Hematopoietic multipotent progenitor cell treated with erythropoietin and hydrocortisone succinate and interleukin-3 and kit ligand, for 17 days (in vitro differentiated cells): ENCODE data around the gene CDH12.

Experiments
- DNase-seq: peaks from one replicate; pipeline ENCODE4 v3.0.0-alpha.2; 2015; ENCODE audit warnings: low spot score

Gene CDH12

GRCh38 chr5:22764736-22765135 is 88.4 kb downstream of the CDH12 start:
- no peak for DNase-seq

- DNase-seq = no peak
Observed at GRCh38 chr5:22757776-22758175, 95.4 kb downstream of the CDH12 start.

DNA sequence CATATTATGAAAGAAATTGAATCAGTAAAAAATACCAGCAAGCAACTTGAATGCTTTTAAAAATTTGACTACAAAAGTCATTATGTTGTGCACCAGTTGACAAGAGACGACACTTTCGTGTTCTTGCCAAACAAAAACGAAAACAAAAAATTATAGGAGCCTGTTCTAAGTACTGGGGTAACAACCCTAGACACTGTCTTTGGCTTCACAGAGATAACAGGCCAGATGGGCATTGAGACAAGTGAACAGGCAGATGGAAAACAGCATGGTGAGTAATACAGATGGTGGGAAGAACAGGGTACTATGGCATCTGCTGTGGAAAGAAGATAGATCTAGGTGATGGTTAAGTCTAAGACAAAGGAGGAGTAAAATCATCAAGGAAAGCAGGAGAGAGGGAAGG is 99.0 kb downstream of the CDH12 start:
- DNase-seq = no peak

- DNase-seq = no peak
Observed at GRCh38 chr5:22751536-22751935, 101.6 kb downstream of the CDH12 start.

DNA sequence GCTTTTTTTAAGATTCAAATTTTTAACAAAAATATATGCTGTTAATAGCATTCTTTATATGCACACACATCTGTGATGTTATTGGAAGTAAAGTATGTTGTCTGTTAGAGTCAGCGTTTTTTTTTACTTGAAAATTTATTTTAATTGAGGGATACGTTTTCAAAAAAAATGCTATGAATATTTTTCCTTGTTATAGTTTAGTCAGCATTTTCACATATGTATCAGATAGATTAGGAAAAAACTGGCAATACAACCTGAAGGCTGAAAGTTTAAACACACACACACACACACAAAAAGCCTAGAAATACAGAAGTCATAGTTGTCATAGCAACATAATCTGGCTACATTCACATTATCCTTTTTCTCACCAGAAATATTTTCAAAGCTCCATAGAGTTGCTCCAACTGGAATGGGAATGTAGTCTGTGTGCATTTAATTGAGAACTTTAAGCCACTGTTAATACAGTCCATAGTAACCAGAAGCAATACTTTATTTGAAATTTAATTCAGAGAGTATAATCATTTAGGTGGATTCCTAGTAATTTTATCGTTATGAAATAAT is 116.6 kb downstream of the CDH12 start:
- no peak for DNase-seq

GRCh38 chr5:22734907-22735306 is 118.2 kb downstream of the CDH12 start:
- no peak for DNase-seq

GRCh38 chr5:22728610-22729009 is 124.5 kb downstream of the CDH12 start:
- DNase-seq = no peak

DNA sequence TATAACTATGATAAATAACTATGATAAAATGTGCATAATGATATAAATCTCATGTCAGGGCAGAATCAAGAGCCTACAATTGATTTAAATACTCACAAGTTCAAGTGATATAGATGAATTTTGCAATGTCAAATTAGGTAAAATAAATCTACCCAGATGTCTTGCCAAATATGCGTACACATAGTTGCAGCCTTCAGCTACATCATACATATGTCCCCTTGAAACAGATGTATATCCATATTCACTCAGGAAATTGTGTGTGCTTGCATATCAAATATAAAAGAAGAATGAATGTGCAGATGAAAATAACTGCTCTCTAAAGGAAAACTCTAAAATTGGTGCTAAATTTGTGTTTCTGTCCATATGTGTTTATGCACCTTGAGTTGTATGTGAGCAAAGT is 130.7 kb downstream of the CDH12 start:
- DNase-seq = no peak

- DNase-seq = no peak
Observed at GRCh38 chr5:22722056-22722455, 131.1 kb downstream of the CDH12 start.

DNA sequence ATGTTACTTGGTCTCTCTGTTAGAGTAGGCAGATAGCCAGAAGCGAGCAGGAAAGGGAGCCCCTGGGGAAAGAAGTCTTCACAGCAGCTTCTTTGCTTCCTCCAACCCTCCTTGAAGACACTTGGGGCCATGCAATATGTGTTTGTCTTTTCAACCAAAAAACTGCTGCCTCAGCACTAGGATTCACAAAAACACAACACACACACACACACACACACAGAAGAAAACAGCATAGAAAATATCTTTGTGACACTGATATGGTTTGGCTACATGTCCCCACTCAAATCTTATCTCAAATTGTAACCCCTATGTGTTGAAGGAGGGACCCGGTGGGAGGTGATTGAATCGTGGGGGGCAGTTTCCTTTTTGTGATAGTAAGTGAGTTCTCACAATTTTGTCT is 133.3 kb downstream of the CDH12 start:
- DNase-seq = no peak

DNA sequence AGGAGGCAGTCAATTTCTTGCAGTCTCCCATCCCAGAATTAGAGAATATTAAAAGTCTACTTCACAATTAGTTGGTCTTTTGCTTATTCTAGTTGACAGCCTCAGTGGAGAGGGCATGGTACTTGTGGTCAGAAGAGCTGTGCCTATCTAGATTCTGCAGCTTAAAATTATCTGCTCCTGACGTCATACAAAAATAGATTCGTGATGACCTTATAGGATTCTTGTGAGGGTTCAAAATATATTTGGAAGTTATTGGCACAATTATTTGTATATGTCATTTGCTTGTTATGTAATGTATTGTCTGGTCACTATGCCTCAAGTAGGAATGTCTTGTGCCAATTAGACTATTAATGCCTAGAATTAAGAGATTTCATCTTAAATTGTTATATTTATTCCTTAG is 142.5 kb downstream of the CDH12 start:
- DNase-seq = no peak

- DNase-seq = no peak
Observed at GRCh38 chr5:22709743-22710142, 143.4 kb downstream of the CDH12 start.

DNA sequence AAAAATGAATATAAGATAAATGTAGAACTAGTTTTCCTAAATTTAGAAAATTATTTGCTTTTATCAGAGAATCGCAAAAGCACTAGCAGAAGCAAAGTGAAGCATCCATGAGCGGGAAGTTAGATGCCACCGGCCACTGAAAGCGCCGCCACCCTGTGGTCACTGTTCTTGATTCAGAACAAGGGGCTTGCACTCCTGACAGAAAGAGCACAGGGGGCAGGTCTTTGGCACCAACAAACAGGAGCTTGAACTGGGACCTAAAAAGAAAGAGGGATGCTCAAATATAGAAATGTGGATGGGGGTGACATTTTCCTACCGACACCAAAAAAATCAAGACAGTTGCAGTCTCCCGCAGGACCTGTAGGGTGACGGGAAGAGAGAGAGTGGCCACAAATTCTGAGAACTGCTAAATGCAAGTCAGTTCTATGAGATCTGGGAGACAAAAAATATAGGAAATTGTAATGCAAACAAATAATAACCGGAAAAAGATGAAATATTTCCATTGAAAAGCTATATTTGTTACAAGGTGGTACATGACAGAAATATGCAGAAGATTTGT is 144.3 kb downstream of the CDH12 start:
- DNase-seq = no peak

DNA sequence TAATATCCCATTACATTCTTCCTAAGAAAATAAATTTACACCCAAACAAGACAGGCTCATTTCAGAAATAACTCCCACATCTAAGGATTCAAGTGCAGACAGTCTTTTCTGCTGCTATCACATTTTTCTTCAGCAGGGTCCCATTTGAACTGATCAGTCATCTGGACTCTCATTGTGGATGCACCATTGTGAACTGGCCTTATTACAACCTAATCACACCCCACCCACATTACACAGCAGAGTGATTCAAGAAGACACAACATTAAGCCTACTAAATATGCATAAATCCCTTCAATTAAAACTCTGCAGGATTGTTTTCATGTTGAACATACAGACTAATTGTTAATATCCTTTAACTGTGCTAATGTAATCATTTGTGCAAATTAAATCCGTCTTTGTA is 146.2 kb downstream of the CDH12 start:
- no peak for DNase-seq

- no peak for DNase-seq
Observed at GRCh38 chr5:22699319-22699718, 153.8 kb downstream of the CDH12 start.

- no peak for DNase-seq
Observed at GRCh38 chr5:22693121-22693520, 160.0 kb downstream of the CDH12 start.

DNA sequence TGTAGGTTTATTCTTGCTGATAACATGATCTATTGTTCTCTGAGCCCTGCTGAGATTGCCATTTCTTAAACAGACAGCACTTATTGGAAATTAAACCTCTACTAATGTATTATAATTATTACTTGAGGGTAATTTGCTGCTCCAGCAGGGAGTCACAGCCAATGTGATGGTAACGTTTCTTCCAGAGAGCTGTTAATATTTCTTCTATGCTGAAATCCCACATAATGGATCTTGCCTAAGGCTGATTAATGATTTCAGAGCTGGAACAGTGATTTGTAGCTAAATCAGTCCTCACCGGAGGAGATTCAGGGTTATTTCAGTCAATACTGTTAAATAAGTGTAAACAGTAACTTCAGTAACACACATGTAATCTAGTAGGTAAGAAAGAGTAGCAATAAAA is 170.1 kb downstream of the CDH12 start:
- DNase-seq = no peak

DNA sequence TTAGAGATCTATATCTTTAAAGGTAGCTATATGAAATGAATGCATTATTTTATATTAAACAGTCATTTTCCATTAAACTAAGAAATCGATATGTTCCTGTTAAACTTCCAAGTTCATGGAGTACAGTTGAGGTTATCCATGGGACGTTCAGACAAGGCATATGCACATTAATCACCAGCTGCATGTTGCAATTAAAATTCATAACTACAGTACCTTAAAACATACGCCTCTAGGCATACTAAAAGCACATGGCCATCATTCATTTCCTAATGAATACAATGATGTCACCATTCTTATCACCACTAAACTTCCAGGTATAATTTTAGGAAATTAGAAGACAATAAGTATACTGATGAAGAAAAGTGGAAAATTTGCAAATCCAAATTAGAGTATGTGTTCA is 174.3 kb downstream of the CDH12 start:
- DNase-seq = no peak

- no peak for DNase-seq
Observed at GRCh38 chr5:22673131-22673530, 180.0 kb downstream of the CDH12 start.

GRCh38 chr5:22669345-22669744 is 183.8 kb downstream of the CDH12 start:
- no peak for DNase-seq

- no peak for DNase-seq
Observed at GRCh38 chr5:22665801-22666200, 187.3 kb downstream of the CDH12 start.

DNA sequence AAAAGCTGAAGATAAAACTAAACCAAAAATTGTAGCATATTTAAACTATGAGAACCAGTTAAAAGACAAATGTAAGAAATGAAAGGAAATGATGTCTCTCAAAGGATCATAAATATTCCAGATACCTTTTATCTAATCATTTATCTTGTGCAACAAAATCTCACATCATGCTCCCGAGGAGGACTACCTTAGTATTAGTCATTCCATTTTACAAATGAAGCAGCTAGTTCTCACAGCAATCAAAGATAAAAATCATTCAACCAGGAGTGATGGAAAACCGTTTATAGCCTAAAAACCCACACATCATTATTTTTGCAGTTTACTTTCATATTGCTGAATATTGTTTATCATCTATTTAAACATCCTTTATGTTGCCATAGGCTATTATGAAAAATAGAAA is 190.0 kb downstream of the CDH12 start:
- no peak for DNase-seq

GRCh38 chr5:22662391-22662790 is 190.8 kb downstream of the CDH12 start:
- DNase-seq = no peak

DNA sequence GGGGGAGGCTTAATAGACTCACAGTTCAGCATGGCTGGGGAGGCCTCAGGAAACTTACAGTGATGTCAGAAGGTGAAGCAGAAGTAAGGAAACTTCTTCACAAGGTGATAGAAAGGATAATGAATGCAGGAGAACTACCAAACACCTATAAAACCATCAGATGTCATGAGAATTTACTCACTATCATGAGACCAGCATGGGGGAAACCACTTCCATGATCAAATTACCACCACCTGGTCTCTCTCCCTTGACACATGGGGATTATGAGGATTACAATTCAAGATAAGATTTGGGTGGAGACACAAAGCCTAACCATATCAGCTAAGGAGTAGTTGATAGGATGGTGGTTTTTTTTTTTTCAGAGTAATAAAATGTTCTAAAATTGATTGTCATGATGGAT is 201.8 kb downstream of the CDH12 start:
- DNase-seq = no peak

DNA sequence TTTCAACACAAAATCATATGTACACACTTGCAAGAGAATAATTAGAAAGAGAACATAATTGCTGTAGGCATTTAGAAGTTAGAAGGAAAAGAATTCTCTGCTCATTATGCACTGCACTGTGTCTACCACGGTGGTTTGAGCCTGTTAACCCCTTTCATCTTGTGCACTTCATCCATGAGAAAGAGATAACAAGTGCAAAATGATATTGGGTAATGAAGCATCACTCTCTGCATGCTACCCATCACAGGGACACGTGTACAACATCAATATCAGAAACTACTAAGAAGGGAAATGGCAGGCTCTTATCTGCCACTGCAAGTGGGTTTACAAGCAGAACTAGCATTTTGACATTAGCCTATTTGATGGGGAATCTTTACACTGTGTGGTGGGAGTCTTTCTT is 202.6 kb downstream of the CDH12 start:
- no peak for DNase-seq
